Spinal cord (tissue), 10 donors: Measurements from ENCODE around the gene MCHR1. TPM values are rescaled to one million over a fixed set of nuclear protein-coding genes. Genes with fewer than 3 reads are reported as not detected.
A peak's percentile ranks its signal among the peaks of the same experiment; 100 is the strongest.

Source experiments
- DNase-seq, 6 donors: peaks; one replicate each; pipeline versions ENCODE4 v3.0.0 to v3.0.0-alpha.2; 2013 to 2015; ENCODE audit warnings: low spot score in 6 of 6, low read depth in 4 of 6
- H3K27ac ChIP-seq: one replicate; pipeline ENCODE4 v1.5.1; 2013; ENCODE audit warnings: low read depth, low read length, control low read depth
- H3K27me3 ChIP-seq: one replicate; pipeline ENCODE4 v1.6.1; 2013; ENCODE audit warnings: low read length; ENCODE audit not compliant: control insufficient read depth, insufficient read depth
- H3K36me3 ChIP-seq: one replicate; pipeline ENCODE4 v1.6.1; 2013; ENCODE audit warnings: low read length; ENCODE audit not compliant: control insufficient read depth, insufficient read depth
- H3K4me1 ChIP-seq: one replicate; pipeline ENCODE4 v1.6.1; 2013; ENCODE audit warnings: low read length; ENCODE audit not compliant: control insufficient read depth, insufficient read depth
- H3K4me3 ChIP-seq: one replicate; pipeline ENCODE4 v1.5.1; 2013; ENCODE audit warnings: low read depth, low read length, control low read depth
- H3K9me3 ChIP-seq: one replicate; pipeline ENCODE4 v1.6.1; 2013; ENCODE audit warnings: low read length; ENCODE audit not compliant: control insufficient read depth, insufficient read depth
- WGBS: methylation state at CpG from one replicate; pipeline ENCODE4 v1.1.5; 2013; ENCODE audit warnings: missing lambda C conversion rate; ENCODE audit not compliant: insufficient coverage; 5-methylcytosine and 5-hydroxymethylcytosine counted together
- polyA plus RNA-seq, 2 donors: library from polyadenylated mRNA; unstranded; fragments of 120-200 nt; gene quantifications; one replicate each; pipeline ENCODE4 v1.2.1, GENCODE V29; 2013; ENCODE audit not compliant: insufficient read length in 2 of 2
- total RNA-seq, 2 donors: library from RNA; depleted of rRNA in 1 of 2; stranded (reverse); fragments of 120-200 nt in 1 of 2; fragments of >200 nt in 1 of 2; gene quantifications; one replicate each; pipeline versions ENCODE4 v1.2.3 to v1.2.4, GENCODE V29; 2013 to 2014
- donor health status: healthy.

MCHR1 gene
- total and polyA plus RNA-seq, 4 donors = 2.4 to 7.3 (median 5.9) TPM

- Histone ChIP-seq H3K4me1 (peaks cover 36% of the 10 kb centered on the region), H3K27me3 (no peaks in the 10 kb centered on the region), H3K36me3 (peaks cover 7% of the 10 kb centered on the region), H3K4me3 (no peak overlapping the region), H3K27ac (no peak overlapping the region), H3K9me3 (no peaks in the 10 kb centered on the region)
- no peak for DNase-seq
- WGBS = 28% methylated on average over 2 of the region's 9 CpGs
Measured at GRCh38 chr22:40684728-40685127, 5.4 kb downstream of the MCHR1 start.

- WGBS = 100% methylated on average over 1 of the region's 3 CpGs
Measured at GRCh38 chr22:40685406-40685805, 6.1 kb downstream of the MCHR1 start.

GRCh38 chr22:40687706-40688105 is 8.4 kb downstream of the MCHR1 start:
- H3K36me3 ChIP-seq = no peaks in the 10 kb centered on the region
- WGBS = no CpG with 5 or more reads among the region's 2 CpGs

More at GRCh38 chr22:40685406-40685805, 6.1 kb downstream of the MCHR1 start:
- Histone ChIP-seq H3K36me3 (peaks cover 7% of the 10 kb centered on the region), H3K27me3 (no peaks in the 10 kb centered on the region), H3K9me3 (no peaks in the 10 kb centered on the region), H3K4me3 (no peak overlapping the region), H3K27ac (no peak overlapping the region), H3K4me1 (peaks cover 29% of the 10 kb centered on the region)
- no peak for DNase-seq

GRCh38 chr22:40690370-40690769 is 11.1 kb downstream of the MCHR1 start:
- H3K27ac ChIP-seq = no peak overlapping the region
- H3K9me3 ChIP-seq = no peaks in the 10 kb centered on the region
- no peak for DNase-seq
- WGBS = 62% methylated on average over 8 of the region's 8 CpGs
- peaks cover 5% of the 10 kb centered on the region for H3K4me1 ChIP-seq
- no peak overlapping the region for H3K4me3 ChIP-seq
- H3K36me3 ChIP-seq = no peaks in the 10 kb centered on the region
- H3K27me3 ChIP-seq = no peaks in the 10 kb centered on the region

More at GRCh38 chr22:40687706-40688105, 8.4 kb downstream of the MCHR1 start:
- H3K27ac ChIP-seq = no peak overlapping the region
- H3K9me3 ChIP-seq = no peaks in the 10 kb centered on the region
- H3K4me1 ChIP-seq = peaks cover 14% of the 10 kb centered on the region
- H3K27me3 ChIP-seq = no peaks in the 10 kb centered on the region
- H3K4me3 ChIP-seq = no peak overlapping the region
- no peak for DNase-seq

GRCh38 chr22:40691532-40691931 is 12.2 kb downstream of the MCHR1 start:
- no peaks in the 10 kb centered on the region for H3K36me3 ChIP-seq
- no peak for DNase-seq
- H3K27ac ChIP-seq = no peak overlapping the region
- H3K9me3 ChIP-seq = no peaks in the 10 kb centered on the region
- no peaks in the 10 kb centered on the region for H3K27me3 ChIP-seq
- H3K4me3 ChIP-seq = no peak overlapping the region
- peaks cover 5% of the 10 kb centered on the region for H3K4me1 ChIP-seq

- Histone ChIP-seq H3K9me3 (no peaks in the 10 kb centered on the region), H3K4me3 (no peak overlapping the region), H3K36me3 (no peaks in the 10 kb centered on the region), H3K27me3 (no peaks in the 10 kb centered on the region), H3K4me1 (peaks cover 5% of the 10 kb centered on the region), H3K27ac (no peak overlapping the region)
- 40% methylated on average over 7 of the region's 7 CpGs for WGBS
- peak in 2 of 6 donors; percentile 89 to 94 for DNase-seq
Measured at GRCh38 chr22:40694411-40694810, 15.1 kb downstream of the MCHR1 start.

GRCh38 chr22:40701274-40701673 is 22.0 kb downstream of the MCHR1 start:
- Histone ChIP-seq H3K9me3 (no peaks in the 10 kb centered on the region), H3K27me3 (no peaks in the 10 kb centered on the region), H3K4me3 (no peak overlapping the region), H3K4me1 (peaks cover 4% of the 10 kb centered on the region), H3K27ac (no peak overlapping the region), H3K36me3 (no peaks in the 10 kb centered on the region)
- DNase-seq = no peak
- WGBS = 85% methylated on average over 5 of the region's 7 CpGs

GRCh38 chr22:40703174-40703573 is 23.9 kb downstream of the MCHR1 start:
- Histone ChIP-seq H3K4me1 (peaks cover 4% of the 10 kb centered on the region), H3K27ac (no peak overlapping the region), H3K4me3 (no peak overlapping the region), H3K27me3 (no peaks in the 10 kb centered on the region), H3K36me3 (no peaks in the 10 kb centered on the region), H3K9me3 (no peaks in the 10 kb centered on the region)
- DNase-seq = peak in 1 of 6 donors; percentile 25
- WGBS = 86% methylated on average over 1 of the region's 1 CpG

GRCh38 chr22:40703736-40704135 is 24.5 kb downstream of the MCHR1 start:
- Histone ChIP-seq H3K4me1 (peaks cover 4% of the 10 kb centered on the region), H3K27me3 (no peaks in the 10 kb centered on the region), H3K4me3 (no peak overlapping the region), H3K36me3 (no peaks in the 10 kb centered on the region), H3K9me3 (no peaks in the 10 kb centered on the region), H3K27ac (no peak overlapping the region)
- peak in 2 of 6 donors; percentile 25 to 47 for DNase-seq
- 46% methylated on average over 4 of the region's 5 CpGs for WGBS

- no peaks in the 10 kb centered on the region for H3K27me3 ChIP-seq
- H3K36me3 ChIP-seq = no peaks in the 10 kb centered on the region
- H3K4me3 ChIP-seq = no peak overlapping the region
- DNase-seq = no peak
- no peak overlapping the region for H3K27ac ChIP-seq
- peaks cover 4% of the 10 kb centered on the region for H3K4me1 ChIP-seq
- WGBS = 70% methylated on average over 2 of the region's 9 CpGs
- no peaks in the 10 kb centered on the region for H3K9me3 ChIP-seq
Measured at GRCh38 chr22:40705918-40706682, 26.8 kb downstream of the MCHR1 start.
